Caco-2 (cell line): ENCODE data around the gene ABCA13. TPM values are rescaled to one million over a fixed set of nuclear protein-coding genes. Genes with fewer than 3 reads are reported as not detected.
A peak's percentile ranks its signal among the peaks of the same experiment; 100 is the strongest.

ENCODE experiments used
- BruUV-seq: library from RNA; stranded (reverse); fragments of 400-500 nt; replicated peaks from 2 replicates; lab custom pipeline; 2021; lab: Mats Ljungman, UMichigan
- CTCF ChIA-PET: fragments of 300-600 bp; sonication (Branson Sonifier 250); formaldehyde crosslinking; loops from one replicate; lab custom pipeline; 2022; ENCODE audit warnings: antibody characterized with exemption; lab: Charles Lee
- POLR2A ChIA-PET: fragments of 300-600 bp; sonication (Branson Sonifier 250); formaldehyde crosslinking; loops from one replicate; lab custom pipeline; 2022; ENCODE audit warnings: antibody characterized with exemption; lab: Charles Lee
- DNase-seq, 2 experiments: peaks; one replicate each; pipeline versions ENCODE4 v3.0.0 to v3.0.0-alpha.2; 2020 to 2022
- H3K27me3 ChIP-seq: replicated peaks from 2 replicates; pipeline ENCODE4 v1.6.0; 2011; ENCODE audit warnings: low read length; ENCODE audit not compliant: control insufficient read depth, insufficient read depth
- H3K36me3 ChIP-seq: 2 replicates; pipeline ENCODE4 v1.5.1; 2011; ENCODE audit warnings: low read length; ENCODE audit not compliant: control insufficient read depth, insufficient read depth
- H3K4me1 ChIP-seq: fragments of 250-450 bp; sonication (Bioruptor Pico); 2 replicates; pipeline ENCODE4 v1.5.1; 2020; ENCODE audit warnings: mild to moderate bottlenecking
- H3K4me3 ChIP-seq: 2 replicates; pipeline ENCODE4 v1.5.1; 2011; ENCODE audit warnings: low read depth, mild to moderate bottlenecking, control low read depth, low read length
- H3K9me3 ChIP-seq: fragments of 250-450 bp; sonication (Bioruptor Pico); 2 replicates; pipeline ENCODE4 v1.5.1; 2020; ENCODE audit warnings: mild to moderate bottlenecking, moderate library complexity
- H3K27ac Mint-ChIP-seq: one replicate; pipeline ENCODE4 v1.8.0; 2022; ENCODE audit warnings: mixed read lengths; ENCODE audit not compliant: unreplicated experiment
- H3K27me3 Mint-ChIP-seq: one replicate; pipeline ENCODE4 v1.8.0; 2022; ENCODE audit warnings: mixed read lengths; ENCODE audit not compliant: insufficient read depth, unreplicated experiment
- H3K36me3 Mint-ChIP-seq: one replicate; pipeline ENCODE4 v1.8.0; 2022; ENCODE audit warnings: mild to moderate bottlenecking, mixed read lengths; ENCODE audit not compliant: insufficient read depth, unreplicated experiment
- H3K4me1 Mint-ChIP-seq: one replicate; pipeline ENCODE4 v1.8.0; 2022; ENCODE audit warnings: low read depth, mixed read lengths; ENCODE audit not compliant: unreplicated experiment
- H3K4me3 Mint-ChIP-seq: one replicate; pipeline ENCODE4 v1.8.0; 2022; ENCODE audit warnings: mild to moderate bottlenecking, moderate library complexity, mixed read lengths; ENCODE audit not compliant: unreplicated experiment
- H3K9me3 Mint-ChIP-seq: one replicate; pipeline ENCODE4 v1.8.0; 2022; ENCODE audit warnings: mixed read lengths; ENCODE audit not compliant: unreplicated experiment
- CTCF ChIP-seq, 2 experiments: fragments of 200-600 bp in 1 of 2; IDR thresholded peaks; 1 replicate in 1 of 2; 2 replicates in 1 of 2; pipeline versions ENCODE4 v1.5.1 to v1.8.0; 2011 to 2022; ENCODE audit warnings: antibody characterized with exemption in 1 of 2, control low read depth in 1 of 2, inconsistent platforms in 1 of 2, low read depth in 1 of 2, low read length in 1 of 2, mild to moderate bottlenecking in 1 of 2, moderate library complexity in 1 of 2; ENCODE audit not compliant: insufficient read depth in 1 of 2, severe bottlenecking in 1 of 2, unreplicated experiment in 1 of 2
- intact Hi-C: fragments of 100-400 bp; cut with micrococcal nuclease; formaldehyde crosslinking; loops from one replicate; pipeline ENCODE4 v1.10.0; 2022; ENCODE audit not compliant: unreplicated experiment
- total RNA-seq: library from RNA; stranded (reverse); gene quantifications from 2 replicates; pipeline ENCODE4 v1.2.3, GENCODE V29; 2022

ABCA13 gene
- total RNA-seq, 1 experiment from 2014 or later = 0.07 TPM

- H3K4me3 ChIP-seq = no peak overlapping the region
- TF ChIP-seq CTCF (IDR thresholded peaks at IDR 0.05; ENCODE audit: insufficient read depth in 1 of 2, low read depth in 1 of 2, low read length in 1 of 2, severe bottlenecking in 1 of 2, unreplicated experiment in 1 of 2) = peak; percentile 60 to 71
- Mint-ChIP-seq H3K27ac (no peak overlapping the region), H3K9me3 (no peaks in the 10 kb centered on the region), H3K27me3 (peaks cover 6% of the 10 kb centered on the region), H3K4me1 (peaks cover 9% of the 10 kb centered on the region), H3K4me3 (no peak overlapping the region), H3K36me3 (no peaks in the 10 kb centered on the region)
- CTCF ChIA-PET = no interaction called here
- H3K36me3 ChIP-seq = no peaks in the 10 kb centered on the region
- peak in 1 of 2 experiments; percentile 39 for DNase-seq
- no peaks in the 10 kb centered on the region for H3K27me3 ChIP-seq
- POLR2A ChIA-PET = no interaction called here
- intact Hi-C loops = loop anchor here (1.0 to 10.0 kb wide), 5 partner anchors 104 to 1430 kb away; no protein-coding TSS in a partner anchor
- no peaks in the 10 kb centered on the region for H3K9me3 ChIP-seq
- H3K4me1 ChIP-seq = no peaks in the 10 kb centered on the region
- BruUV-seq = no TSS peak
Observed at GRCh38 chr7:48424731-48425130, 253.5 kb downstream of the ABCA13 start.

GRCh38 chr7:48426331-48426965 is 255.2 kb downstream of the ABCA13 start:
- no peaks in the 10 kb centered on the region for H3K27me3 ChIP-seq
- no peaks in the 10 kb centered on the region for H3K36me3 ChIP-seq
- no peak for TF ChIP-seq CTCF (IDR thresholded peaks at IDR 0.05; ENCODE audit: insufficient read depth in 1 of 2, low read depth in 1 of 2, low read length in 1 of 2, severe bottlenecking in 1 of 2, unreplicated experiment in 1 of 2)
- Mint-ChIP-seq H3K4me3 (no peak overlapping the region), H3K36me3 (no peaks in the 10 kb centered on the region), H3K27me3 (peaks cover 6% of the 10 kb centered on the region), H3K27ac (no peak overlapping the region), H3K4me1 (peaks cover 9% of the 10 kb centered on the region), H3K9me3 (no peaks in the 10 kb centered on the region)
- BruUV-seq = no TSS peak
- no peak for DNase-seq
- H3K4me3 ChIP-seq = no peak overlapping the region
- peaks cover 6% of the 10 kb centered on the region; the same call in 1 of the 2 replicates for H3K9me3 ChIP-seq
- CTCF ChIA-PET = no interaction called here
- intact Hi-C loops = loop anchor here (10.0 kb wide), 3 partner anchors 278 to 1428 kb away; no protein-coding TSS in a partner anchor
- POLR2A ChIA-PET = no interaction called here
- no peaks in the 10 kb centered on the region for H3K4me1 ChIP-seq

GRCh38 chr7:48426966-48427555 is 255.8 kb downstream of the ABCA13 start:
- TF ChIP-seq CTCF (IDR thresholded peaks at IDR 0.05; ENCODE audit: insufficient read depth in 1 of 2, low read depth in 1 of 2, low read length in 1 of 2, severe bottlenecking in 1 of 2, unreplicated experiment in 1 of 2) = no peak

More at GRCh38 chr7:48426966-48427555, 255.8 kb downstream of the ABCA13 start:
- Histone ChIP-seq H3K36me3 (no peaks in the 10 kb centered on the region), H3K4me3 (no peak overlapping the region), H3K4me1 (no peaks in the 10 kb centered on the region), H3K9me3 (peaks cover 8% of the 10 kb centered on the region; the same call in 1 of the 2 replicates), H3K27me3 (no peaks in the 10 kb centered on the region)
- H3K27me3 Mint-ChIP-seq = peaks cover 6% of the 10 kb centered on the region
- BruUV-seq = no TSS peak
- POLR2A ChIA-PET = no interaction called here
- H3K27ac Mint-ChIP-seq = no peak overlapping the region
- DNase-seq = no peak
- H3K9me3 Mint-ChIP-seq = no peaks in the 10 kb centered on the region
- CTCF ChIA-PET = no interaction called here
- H3K36me3 Mint-ChIP-seq = no peaks in the 10 kb centered on the region
- intact Hi-C loops = loop anchor here (10.0 kb wide), 3 partner anchors 278 to 1428 kb away; no protein-coding TSS in a partner anchor
- no peak overlapping the region for H3K4me3 Mint-ChIP-seq
- H3K4me1 Mint-ChIP-seq = peaks cover 9% of the 10 kb centered on the region
